NCI-H774 (cell line): ENCODE measurements around the gene NCAPD3.

ENCODE experiments used
- DNase-seq: peaks from one replicate; lab custom pipeline; 2025; lab: John Stamatoyannopoulos, UW

The NCAPD3 gene

GRCh38 chr11:134253188-134253993, 29.6 kb upstream of the NCAPD3 start, which contains the start of the genes ACAD8 and THYN1:
Gene ACAD8, plus strand, starts transcription at chr11:134253568. Its CDS starts 33 bp downstream, at chr11:134253601.
Gene THYN1, minus strand, starts transcription at chr11:134253352. Its CDS starts 470 bp downstream, at chr11:134252882.
- DNase-seq, result peak; percentile 98

- DNase-seq, result no peak
These were observed 28.8 kb upstream of the NCAPD3 start for GRCh38 chr11:134252346-134253187.

GRCh38 chr11:134250675-134251074, 26.9 kb upstream of the NCAPD3 start:
- DNase-seq, result no peak

- no peak for DNase-seq
These were observed 26.5 kb upstream of the NCAPD3 start for GRCh38 chr11:134250246-134250645.

- DNase-seq, result no peak
These were observed 25.2 kb upstream of the NCAPD3 start for GRCh38 chr11:134248910-134249480.

GRCh38 chr11:134246678-134247077, 22.9 kb upstream of the NCAPD3 start:
- DNase-seq, result no peak

GRCh38 chr11:134246100-134246499, 22.3 kb upstream of the NCAPD3 start:
- DNase-seq, result no peak

- DNase-seq, result no peak
These were observed 21.7 kb upstream of the NCAPD3 start for GRCh38 chr11:134245434-134245833.

- DNase-seq, result no peak
These were observed 20.8 kb upstream of the NCAPD3 start for GRCh38 chr11:134244593-134244992.

GRCh38 chr11:134243913-134244312, 20.1 kb upstream of the NCAPD3 start:
- no peak for DNase-seq

GRCh38 chr11:134242376-134242775, 18.6 kb upstream of the NCAPD3 start:
- DNase-seq, result no peak

GRCh38 chr11:134240592-134240991, 16.8 kb upstream of the NCAPD3 start:
- DNase-seq, result no peak

GRCh38 chr11:134238956-134239355, 15.2 kb upstream of the NCAPD3 start:
- no peak for DNase-seq

GRCh38 chr11:134237557-134237922, 13.8 kb upstream of the NCAPD3 start:
- DNase-seq, result no peak

- no peak for DNase-seq
These were observed 13.2 kb upstream of the NCAPD3 start for GRCh38 chr11:134236834-134237556.

- DNase-seq, result no peak
These were observed 11.6 kb upstream of the NCAPD3 start for GRCh38 chr11:134235399-134235798.

- no peak for DNase-seq
These were observed 10.0 kb upstream of the NCAPD3 start for GRCh38 chr11:134233729-134234179.

GRCh38 chr11:134231958-134232659, 8.3 kb upstream of the NCAPD3 start:
- DNase-seq, result no peak

- no peak for DNase-seq
These were observed 6.6 kb upstream of the NCAPD3 start for GRCh38 chr11:134230339-134230738.

- no peak for DNase-seq
These were observed 5.5 kb upstream of the NCAPD3 start for GRCh38 chr11:134229126-134229790.

GRCh38 chr11:134228625-134229024, 4.9 kb upstream of the NCAPD3 start:
- no peak for DNase-seq
